ENCODE data around the gene FUZ.

GRCh38 chr19:49823472-49823871 is 10.4 kb upstream of the FUZ start:
- TF ChIP-seq CTCF (IDR thresholded peaks at IDR 0.05) = no peak
- no peak for TF ChIP-seq POLR2A (IDR thresholded peaks at IDR 0.05)
